Measurements from ENCODE around the gene SRR. TPM values are rescaled to one million over a fixed set of nuclear protein-coding genes. Genes with fewer than 3 reads are reported as not detected.

Gene SRR
- total and polyA plus RNA-seq, 9 of the 15 experiments (the other 6 are each of a cell fraction or from before 2014, with no cell fraction given), result 5.0 to 19.4 (median 7.9) TPM

- TF ChIP-seq, protein P1, sequence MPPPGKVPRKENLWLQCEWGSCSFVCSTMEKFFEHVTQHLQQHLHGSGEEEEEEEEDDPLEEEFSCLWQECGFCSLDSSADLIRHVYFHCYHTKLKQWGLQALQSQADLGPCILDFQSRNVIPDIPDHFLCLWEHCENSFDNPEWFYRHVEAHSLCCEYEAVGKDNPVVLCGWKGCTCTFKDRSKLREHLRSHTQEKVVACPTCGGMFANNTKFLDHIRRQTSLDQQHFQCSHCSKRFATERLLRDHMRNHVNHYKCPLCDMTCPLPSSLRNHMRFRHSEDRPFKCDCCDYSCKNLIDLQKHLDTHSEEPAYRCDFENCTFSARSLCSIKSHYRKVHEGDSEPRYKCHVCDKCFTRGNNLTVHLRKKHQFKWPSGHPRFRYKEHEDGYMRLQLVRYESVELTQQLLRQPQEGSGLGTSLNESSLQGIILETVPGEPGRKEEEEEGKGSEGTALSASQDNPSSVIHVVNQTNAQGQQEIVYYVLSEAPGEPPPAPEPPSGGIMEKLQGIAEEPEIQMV (tag; conservative IDR thresholded peaks at IDR 0.05; ENCODE audit: low read depth), result no peak
- TF ChIP-seq HSF4 (CRISPR knock-in tag; IDR thresholded peaks at IDR 0.05; ENCODE audit: borderline replicate concordance) (no peak), RFX7 (CRISPR knock-in tag; IDR thresholded peaks at IDR 0.05) (no peak), MCM5 (IDR thresholded peaks at IDR 0.05; ENCODE audit: low read depth) (no peak), NCOA2 (IDR thresholded peaks at IDR 0.05; ENCODE audit: partially characterized antibody in 2 of 2) (no peak), MITF (IDR thresholded peaks at IDR 0.05) (no peak), HOMEZ (CRISPR knock-in tag; IDR thresholded peaks at IDR 0.05) (no peak), RBM22 (IDR thresholded peaks at IDR 0.05; ENCODE audit: low read depth, low read length, poor library complexity, severe bottlenecking) (no peak), NUFIP1 (IDR thresholded peaks at IDR 0.05; ENCODE audit: partially characterized antibody) (no peak), HDAC6 (IDR thresholded peaks at IDR 0.05; ENCODE audit: low read depth, low read length) (no peak), SUPT5H (IDR thresholded peaks at IDR 0.05) (peak; percentile 80), CTCFL (IDR thresholded peaks at IDR 0.05; ENCODE audit: borderline replicate concordance, insufficient read depth, low read depth, low read length, poor library complexity, severe bottlenecking) (no peak), JUNB (CRISPR knock-in tag; conservative IDR thresholded peaks at IDR 0.05) (no peak), MTA3 (IDR thresholded peaks at IDR 0.05; ENCODE audit: borderline replicate concordance) (peak; percentile 74; the same call in 1 of the 2 replicates), TAF15 (IDR thresholded peaks at IDR 0.05; ENCODE audit: low read depth, low read length) (no peak), ZNF830 (CRISPR knock-in tag; IDR thresholded peaks at IDR 0.05) (no peak), NCOA1 (IDR thresholded peaks at IDR 0.05; ENCODE audit: low read depth) (no peak), BRD9 (IDR thresholded peaks at IDR 0.05; ENCODE audit: low read depth, partially characterized antibody) (no peak), ZFX (CRISPR knock-in tag; IDR thresholded peaks at IDR 0.05) (peak; percentile 91)
Measured at GRCh38 chr17:2303204-2304188, at the start of gene SRR, which contains the start of gene SMG6 (continued).
